ENCODE results near the gene WFS1. TPM values are rescaled to one million over a fixed set of nuclear protein-coding genes. Genes with fewer than 3 reads are reported as not detected.

The WFS1 gene
- total RNA-seq, 4 donors from 2014 or later: 62.3 to 159 (median 104) TPM

DNA sequence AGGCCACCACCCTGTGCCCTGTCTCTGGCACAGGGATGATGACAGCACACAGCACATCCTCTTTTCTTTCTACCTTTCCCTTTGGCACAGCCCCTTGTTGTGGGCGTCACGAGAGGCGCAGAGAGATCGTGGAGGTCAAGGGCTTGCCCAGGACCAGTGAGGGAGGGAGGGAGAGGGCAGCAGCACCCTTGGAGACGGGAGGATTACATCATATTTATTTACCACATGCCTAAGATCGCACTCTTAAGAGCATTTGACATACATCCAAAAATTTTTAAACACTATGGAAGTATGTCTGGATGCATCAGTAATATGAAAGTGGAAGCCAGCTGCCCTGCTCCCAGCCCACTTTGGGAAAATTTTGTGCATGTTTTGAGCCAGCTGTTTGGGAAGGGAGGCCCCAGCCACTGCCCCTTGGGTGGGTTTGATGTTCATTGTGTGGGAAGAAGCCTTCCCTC lies 12.7 kb downstream of the WFS1 start:
- no peak for DNase-seq (ENCODE audit: extremely low spot score)
- no peaks in the 10 kb centered on the region for H3K27me3 ChIP-seq
- peak overlapping the region; percentile 82 to 97 (median 94) for H3K27ac ChIP-seq (replicated peaks in 1 of 4)
- peaks cover 53 to 62% (median 59%) of the 10 kb centered on the region in 4 donors for H3K4me1 ChIP-seq
- H3K36me3 ChIP-seq: peaks cover 7 to 87% (median 57%) of the 10 kb centered on the region in 4 donors
- no peak for TF ChIP-seq POLR2A (IDR thresholded peaks at IDR 0.05; ENCODE audit: low read depth)
- TF ChIP-seq POLR2AphosphoS5 (IDR thresholded peaks at IDR 0.05): no peak
- TF ChIP-seq, protein P1, sequence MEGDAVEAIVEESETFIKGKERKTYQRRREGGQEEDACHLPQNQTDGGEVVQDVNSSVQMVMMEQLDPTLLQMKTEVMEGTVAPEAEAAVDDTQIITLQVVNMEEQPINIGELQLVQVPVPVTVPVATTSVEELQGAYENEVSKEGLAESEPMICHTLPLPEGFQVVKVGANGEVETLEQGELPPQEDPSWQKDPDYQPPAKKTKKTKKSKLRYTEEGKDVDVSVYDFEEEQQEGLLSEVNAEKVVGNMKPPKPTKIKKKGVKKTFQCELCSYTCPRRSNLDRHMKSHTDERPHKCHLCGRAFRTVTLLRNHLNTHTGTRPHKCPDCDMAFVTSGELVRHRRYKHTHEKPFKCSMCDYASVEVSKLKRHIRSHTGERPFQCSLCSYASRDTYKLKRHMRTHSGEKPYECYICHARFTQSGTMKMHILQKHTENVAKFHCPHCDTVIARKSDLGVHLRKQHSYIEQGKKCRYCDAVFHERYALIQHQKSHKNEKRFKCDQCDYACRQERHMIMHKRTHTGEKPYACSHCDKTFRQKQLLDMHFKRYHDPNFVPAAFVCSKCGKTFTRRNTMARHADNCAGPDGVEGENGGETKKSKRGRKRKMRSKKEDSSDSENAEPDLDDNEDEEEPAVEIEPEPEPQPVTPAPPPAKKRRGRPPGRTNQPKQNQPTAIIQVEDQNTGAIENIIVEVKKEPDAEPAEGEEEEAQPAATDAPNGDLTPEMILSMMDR (IDR thresholded peaks at IDR 0.05): no peak
- TF ChIP-seq EP300 (IDR thresholded peaks at IDR 0.05): no peak
- no peaks in the 10 kb centered on the region for H3K9me3 ChIP-seq
- intact Hi-C loops (cut with DNase I): no loop called here
- WGBS: 49% methylated on average over 5 of the region's 6 CpGs
- no peak overlapping the region for H3K4me3 ChIP-seq

DNA sequence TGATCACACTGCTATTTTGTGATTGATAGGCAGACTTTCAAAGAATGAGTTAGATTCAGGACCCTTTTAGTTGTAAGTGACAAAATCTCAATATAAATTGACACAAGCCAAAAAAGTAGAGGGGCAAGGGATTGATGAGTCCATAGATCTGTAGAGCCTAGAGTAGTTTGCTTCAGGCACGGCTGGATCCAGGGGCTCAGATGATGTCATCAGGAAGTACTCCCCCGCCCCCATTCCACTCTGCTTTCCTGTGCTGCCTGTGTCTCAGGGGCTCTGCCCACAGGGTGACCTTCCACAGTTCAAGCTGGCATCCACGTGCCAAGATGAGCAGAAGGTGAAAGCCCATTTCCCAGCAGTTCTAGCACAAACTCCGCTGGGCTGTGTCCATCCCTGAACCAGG lies 13.6 kb downstream of the WFS1 start:
- peak overlapping the region; percentile 82 to 97 (median 94) for H3K27ac ChIP-seq (replicated peaks in 1 of 4)
- H3K27me3 ChIP-seq: no peaks in the 10 kb centered on the region
- DNase-seq (ENCODE audit: extremely low spot score): no peak
- intact Hi-C loops (cut with DNase I): no loop called here
- H3K4me3 ChIP-seq: no peak overlapping the region
- TF ChIP-seq POLR2A (IDR thresholded peaks at IDR 0.05; ENCODE audit: low read depth): no peak
- TF ChIP-seq, protein P1 (IDR thresholded peaks at IDR 0.05): no peak
- no peak for TF ChIP-seq EP300 (IDR thresholded peaks at IDR 0.05)
- TF ChIP-seq POLR2AphosphoS5 (IDR thresholded peaks at IDR 0.05): no peak
- H3K36me3 ChIP-seq: peaks cover 15 to 87% (median 57%) of the 10 kb centered on the region in 4 donors
- WGBS: 83% methylated on average over 3 of the region's 4 CpGs
- no peaks in the 10 kb centered on the region for H3K9me3 ChIP-seq
- peaks cover 43 to 52% (median 50%) of the 10 kb centered on the region in 4 donors for H3K4me1 ChIP-seq

DNA sequence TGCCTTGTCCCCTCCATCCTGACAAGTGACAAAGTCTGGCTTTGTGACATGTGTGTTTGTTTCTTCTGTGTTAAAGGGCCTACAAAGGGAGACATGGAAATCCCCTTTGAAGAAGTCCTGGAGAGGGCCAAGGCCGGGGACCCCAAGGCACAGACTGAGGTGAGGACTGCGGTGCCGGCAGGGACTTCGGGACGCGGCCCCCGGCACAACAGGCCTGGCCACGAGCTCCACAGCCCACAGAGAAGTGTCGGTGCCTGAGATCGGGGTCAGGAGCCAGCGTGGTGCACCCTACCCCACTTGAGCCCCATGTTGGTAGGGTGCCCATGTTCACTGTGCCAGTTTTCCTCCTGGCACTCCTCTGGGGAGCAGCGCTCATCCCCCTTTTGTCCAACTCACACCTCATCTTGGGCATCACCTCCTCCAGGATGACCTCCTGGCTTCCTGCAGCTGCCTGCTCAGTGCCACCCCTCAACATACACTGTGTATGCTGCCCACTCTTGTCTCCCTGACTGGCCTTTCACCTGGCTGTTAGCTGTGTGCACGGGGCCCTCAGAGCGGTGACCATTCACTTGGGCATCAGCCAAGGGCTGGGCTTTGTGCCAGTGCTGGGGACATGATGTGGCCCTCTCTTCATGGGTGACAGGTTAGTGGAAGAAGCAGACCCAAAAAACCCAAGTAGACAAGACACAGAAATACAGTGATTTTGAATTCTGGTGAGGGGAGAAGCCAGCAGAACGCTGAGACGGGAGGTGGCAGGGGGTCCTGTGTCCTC lies 17.6 kb downstream of the WFS1 start:
- Histone ChIP-seq H3K4me1 (peaks cover 9 to 13% (median 11%) of the 10 kb centered on the region in 4 donors), H3K27me3 (no peaks in the 10 kb centered on the region), H3K4me3 (no peak overlapping the region), H3K9me3 (no peaks in the 10 kb centered on the region), H3K27ac (replicated peaks in 1 of 4) (no peak overlapping the region), H3K36me3 (peaks cover 43 to 93% (median 76%) of the 10 kb centered on the region in 4 donors)
- intact Hi-C loops (cut with DNase I): no loop called here
- no peak for DNase-seq (ENCODE audit: extremely low spot score)
- whole genome bisulfite sequencing: 92% methylated on average over 16 of the region's 16 CpGs
- no peak for TF ChIP-seq POLR2AphosphoS5 (IDR thresholded peaks at IDR 0.05)
- TF ChIP-seq, protein P1 (IDR thresholded peaks at IDR 0.05): no peak
- TF ChIP-seq EP300 (IDR thresholded peaks at IDR 0.05): no peak

DNA sequence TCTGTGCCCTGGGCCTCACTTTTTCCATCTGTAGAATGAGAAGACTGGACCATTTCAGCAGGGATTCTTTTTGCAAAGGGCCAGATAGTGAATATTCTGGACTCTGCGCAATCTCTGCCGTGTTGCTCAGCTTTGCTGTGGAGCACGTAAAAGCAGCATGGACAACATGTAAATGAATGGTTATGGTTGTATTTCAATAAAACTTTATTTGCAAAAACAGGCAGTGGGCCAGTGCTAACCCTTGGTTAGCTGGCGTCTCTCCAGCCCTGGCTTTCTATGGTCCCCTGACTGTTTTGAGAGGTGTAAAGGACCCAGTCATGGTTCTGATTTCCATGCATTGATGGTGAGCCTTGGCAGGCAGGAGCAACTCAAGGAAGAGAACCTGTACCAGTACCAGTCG lies 18.7 kb downstream of the WFS1 start:
- intact Hi-C loops (cut with DNase I): no loop called here
- peaks cover 46 to 96% (median 88%) of the 10 kb centered on the region in 4 donors for H3K36me3 ChIP-seq
- WGBS: 96% methylated on average over 5 of the region's 5 CpGs

More for the DNA sequence above, 18.7 kb downstream of the WFS1 start:
- Histone ChIP-seq H3K27ac (replicated peaks in 1 of 4) (no peak overlapping the region), H3K27me3 (no peaks in the 10 kb centered on the region), H3K9me3 (no peaks in the 10 kb centered on the region), H3K4me1 (peaks cover 0 to 2% (median under 1%) of the 10 kb centered on the region in 4 donors), H3K4me3 (no peak overlapping the region)
- DNase-seq (ENCODE audit: extremely low spot score): no peak
- TF ChIP-seq EP300 (IDR thresholded peaks at IDR 0.05) (no peak), POLR2A (IDR thresholded peaks at IDR 0.05; ENCODE audit: low read depth) (no peak), POLR2AphosphoS5 (IDR thresholded peaks at IDR 0.05) (no peak)
- TF ChIP-seq, protein P1 (IDR thresholded peaks at IDR 0.05): no peak

Data from esophagus muscularis mucosa (tissue), 4 donors.